ENCODE measurements around the gene PCYT1A.

- TF ChIP-seq CTCF (IDR thresholded peaks at IDR 0.05), result no peak
- TF ChIP-seq POLR2A (IDR thresholded peaks at IDR 0.05), result no peak
Observed at GRCh38 chr3:196203846-196204245, 83.7 kb downstream of the PCYT1A start.

All from lower leg skin (tissue), 3 donors.